Retina (tissue), 1 donor: ENCODE results near the gene LRCOL1.

Experiments
- DNase-seq: peaks from one replicate; pipeline ENCODE4 v3.0.0-alpha.2; 2016

LRCOL1 gene

GRCh38 chr12:132610051-132610759 lies at the start of gene LRCOL1:
Gene LRCOL1, minus strand, starts transcription at chr12:132610582. Its CDS starts 4,331 bp downstream, at chr12:132606251.
- DNase-seq = peak; percentile 62

DNA sequence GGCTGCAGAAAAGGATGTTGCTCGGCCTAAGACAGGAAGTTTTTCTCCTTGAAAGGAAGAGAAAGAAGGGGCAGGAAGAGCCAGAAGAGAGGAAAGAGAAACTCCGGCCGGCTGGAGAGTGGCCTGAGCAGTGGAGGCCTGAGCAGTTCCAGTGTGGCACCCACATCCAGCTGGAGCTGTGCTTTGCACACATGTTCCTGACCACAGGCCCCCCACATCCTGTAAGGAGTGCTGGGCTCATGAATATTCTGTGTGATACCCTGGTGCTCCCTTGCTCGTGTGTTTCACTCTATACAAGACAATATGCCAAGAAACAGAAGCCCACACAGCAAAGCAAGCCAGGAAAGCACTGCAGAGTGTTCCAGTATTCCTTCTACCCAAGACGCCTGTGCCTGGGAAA lies 49.7 kb upstream of the LRCOL1 start:
- no peak for DNase-seq

DNA sequence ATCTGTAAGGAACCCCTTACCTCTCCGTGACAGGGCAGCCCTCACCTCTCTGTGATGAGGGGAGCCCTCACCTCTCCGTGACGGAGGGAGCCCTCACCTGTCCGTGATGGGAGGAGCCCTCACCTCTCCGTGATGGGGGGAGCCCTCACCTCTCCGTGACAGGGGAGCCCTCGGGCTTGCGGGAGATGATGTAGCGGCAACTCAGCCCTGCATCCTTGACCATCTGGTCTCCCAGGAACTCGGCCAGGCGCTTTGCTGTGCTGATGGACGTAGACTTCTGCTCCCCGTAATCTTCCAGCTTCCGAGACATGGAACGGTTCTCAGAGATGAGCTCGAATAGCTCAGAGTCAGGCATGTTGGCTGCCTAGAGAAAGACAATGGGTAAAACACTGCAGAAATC lies 48.8 kb upstream of the LRCOL1 start:
- DNase-seq = no peak

GRCh38 chr12:132658149-132658894 lies 47.9 kb upstream of the LRCOL1 start:
- no peak for DNase-seq

DNA sequence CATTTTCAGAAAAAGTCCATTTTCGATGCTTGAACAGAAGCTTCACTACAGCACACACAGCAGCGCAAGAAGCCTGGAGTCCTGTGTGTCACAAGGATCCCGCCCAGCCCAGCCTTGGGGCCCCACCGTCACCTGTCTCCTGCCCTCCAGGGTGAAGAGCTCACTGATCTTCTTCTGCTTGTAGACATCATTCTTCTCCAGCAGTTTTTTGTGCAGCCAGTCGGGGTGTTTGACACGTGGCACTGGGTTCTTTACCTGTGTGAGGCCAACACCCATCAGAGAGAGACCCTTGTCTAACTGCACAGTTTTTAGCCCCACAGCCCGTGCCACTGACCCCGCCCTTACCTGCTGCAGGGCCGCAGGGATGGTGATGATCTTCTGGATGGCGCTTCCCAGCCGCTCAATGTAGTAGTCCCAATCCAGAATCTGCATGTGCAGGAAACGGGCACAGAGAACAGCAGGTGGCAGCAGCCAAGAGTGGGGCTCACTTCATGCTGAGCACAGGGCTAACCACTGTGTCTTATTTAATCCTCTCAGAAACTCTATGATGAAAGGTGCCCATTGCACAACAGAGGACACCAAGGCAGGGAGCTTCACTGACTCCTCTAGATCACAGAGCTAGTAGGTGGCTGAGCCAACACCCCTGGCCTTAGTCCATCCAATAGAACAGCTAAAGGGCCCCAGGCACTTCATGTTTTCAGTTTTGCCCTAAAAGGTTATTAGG lies 46.8 kb upstream of the LRCOL1 start:
- no peak for DNase-seq

DNA sequence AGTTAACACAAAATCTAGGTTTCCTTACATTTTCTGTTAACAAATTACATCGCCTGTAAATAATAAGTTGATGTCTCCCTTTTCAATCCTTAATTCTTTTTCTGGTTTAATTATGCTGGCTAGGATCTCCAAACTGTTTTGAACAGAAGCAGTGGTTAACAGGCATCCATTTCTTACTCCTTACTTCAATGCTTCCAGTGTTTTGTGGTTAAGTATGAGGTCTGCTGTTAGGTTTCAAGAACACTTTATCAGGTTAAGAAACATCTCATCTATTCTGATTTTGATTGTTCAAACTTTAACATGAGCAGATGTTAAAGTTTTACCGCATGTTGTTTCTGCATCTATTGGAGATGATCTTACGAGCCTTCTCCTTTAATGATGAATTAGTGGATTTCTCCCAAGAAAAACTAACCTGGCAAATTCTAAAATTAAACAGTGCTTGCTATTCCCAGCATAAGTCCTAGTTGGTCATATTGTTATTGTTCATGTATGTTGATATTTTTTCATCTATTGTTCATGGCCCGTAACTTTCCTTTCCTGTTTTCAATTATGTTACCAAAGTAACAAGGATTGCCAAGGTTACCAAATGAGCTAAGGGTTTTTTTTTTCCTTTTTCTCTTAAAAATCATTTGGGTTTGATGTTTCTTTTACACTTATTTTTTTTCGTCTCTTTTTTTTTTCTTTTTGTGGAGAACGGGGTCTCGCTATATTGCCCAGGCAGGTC lies 43.3 kb upstream of the LRCOL1 start:
- no peak for DNase-seq

DNA sequence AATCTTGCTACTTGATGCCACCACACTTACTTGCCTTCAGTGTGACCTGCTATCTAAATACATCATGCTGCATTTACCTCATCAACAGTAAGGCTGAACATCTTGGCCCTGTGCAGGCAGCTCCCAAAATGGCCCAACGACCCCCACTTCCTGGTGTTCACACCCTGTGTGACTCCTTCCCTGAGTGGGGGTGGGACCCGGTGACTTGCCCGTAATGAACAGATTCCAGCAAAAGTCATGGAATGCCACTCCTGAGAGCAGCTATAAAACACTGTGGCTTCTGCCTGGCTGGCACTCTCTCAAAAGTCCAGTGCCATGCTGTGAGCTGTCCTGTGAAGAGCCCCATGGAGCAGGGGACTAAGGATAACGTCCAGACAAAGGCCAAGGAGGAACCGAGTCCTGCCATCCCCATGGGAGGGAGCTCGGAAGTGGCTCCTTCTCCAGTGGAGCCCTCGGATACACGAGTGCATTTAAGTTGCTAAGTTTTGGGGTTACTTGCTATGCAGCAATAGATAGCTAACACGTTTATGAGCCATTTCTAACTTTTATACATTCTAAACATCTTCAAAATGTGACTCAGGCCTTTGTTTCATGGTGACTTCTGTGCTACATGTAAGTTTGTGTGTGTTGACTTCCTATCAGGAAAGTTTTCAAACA lies 41.2 kb upstream of the LRCOL1 start:
- DNase-seq = no peak

GRCh38 chr12:132649226-132649945 lies 39.0 kb upstream of the LRCOL1 start:
- DNase-seq = no peak

DNA sequence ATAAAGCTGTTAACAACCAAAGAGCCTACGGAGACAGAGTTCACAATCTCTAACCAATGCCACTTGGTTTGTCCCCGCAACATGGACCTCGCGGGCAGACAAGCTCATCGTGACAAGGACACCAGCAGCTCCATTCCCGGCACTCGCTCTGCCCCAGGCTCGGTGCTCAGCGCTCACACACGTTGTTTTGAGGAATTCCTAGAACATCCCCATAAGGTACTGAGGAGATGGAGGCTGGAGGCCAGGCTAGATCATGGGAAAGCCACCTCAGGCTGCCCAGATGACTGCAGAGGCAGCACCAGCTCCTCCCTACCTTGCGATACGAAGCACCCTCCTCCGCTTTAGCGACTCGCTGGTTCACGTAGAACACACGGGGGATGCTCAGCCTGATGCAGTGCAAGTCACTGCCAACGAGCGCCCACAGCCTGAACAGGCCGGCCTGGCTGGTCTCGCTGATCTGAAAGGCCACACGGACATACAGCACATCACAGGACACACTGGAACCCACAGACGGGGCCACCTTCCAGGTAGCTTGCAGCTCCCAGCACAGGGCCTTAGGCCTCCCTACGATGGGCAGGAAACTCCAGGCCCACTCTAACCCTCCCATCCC lies 38.3 kb upstream of the LRCOL1 start:
- no peak for DNase-seq

- DNase-seq = no peak
Measured at GRCh38 chr12:132647858-132648257, 37.5 kb upstream of the LRCOL1 start.

- no peak for DNase-seq
Measured at GRCh38 chr12:132646850-132647249, 36.5 kb upstream of the LRCOL1 start.

DNA sequence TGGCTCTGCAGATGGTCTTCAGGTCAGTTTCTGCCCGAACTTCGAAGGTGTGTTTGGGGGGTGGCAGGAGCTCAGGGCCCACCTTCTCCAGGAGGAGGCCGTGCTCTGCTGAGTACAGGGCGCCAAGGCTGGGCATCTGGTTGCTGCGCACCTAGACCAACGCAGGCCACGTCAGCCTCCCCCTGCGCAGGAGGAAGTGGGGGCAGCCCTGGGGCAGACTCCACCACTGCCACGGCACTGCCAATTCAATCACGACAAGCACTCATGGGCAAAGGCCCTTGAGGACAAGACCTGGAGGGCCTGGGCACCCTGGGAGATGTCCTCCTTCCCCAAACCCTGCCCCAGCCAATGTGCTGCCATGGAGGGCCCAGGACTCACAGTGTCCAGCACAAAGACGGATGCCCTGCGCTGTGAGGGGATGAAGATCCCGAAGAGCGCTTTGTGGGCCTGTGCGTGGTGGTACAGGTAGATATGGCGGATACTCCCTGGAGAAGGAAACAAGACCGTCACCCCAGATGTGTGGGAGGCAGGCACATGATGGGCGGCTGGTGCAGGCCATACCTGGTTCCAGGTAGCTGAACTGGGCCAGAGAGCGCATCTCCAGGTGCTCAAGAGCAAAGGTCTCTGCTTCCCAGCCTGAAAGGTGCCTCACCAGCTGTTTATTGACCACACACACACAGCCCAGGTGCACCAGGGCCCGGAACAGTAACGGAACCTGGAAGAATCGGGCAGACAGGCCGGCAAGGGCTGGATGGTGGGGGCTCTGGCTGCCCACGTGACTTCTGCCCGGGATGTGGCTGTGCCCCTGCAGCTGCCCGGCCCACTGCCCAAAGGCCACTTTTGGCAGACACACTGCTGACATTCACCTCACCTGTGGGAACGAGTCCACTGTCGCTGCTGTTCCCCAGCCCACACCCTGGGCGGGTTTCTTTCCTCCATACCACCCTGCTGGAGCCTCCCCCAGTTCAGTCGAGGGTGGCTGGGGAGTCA lies 32.8 kb upstream of the LRCOL1 start:
- DNase-seq = no peak

DNA sequence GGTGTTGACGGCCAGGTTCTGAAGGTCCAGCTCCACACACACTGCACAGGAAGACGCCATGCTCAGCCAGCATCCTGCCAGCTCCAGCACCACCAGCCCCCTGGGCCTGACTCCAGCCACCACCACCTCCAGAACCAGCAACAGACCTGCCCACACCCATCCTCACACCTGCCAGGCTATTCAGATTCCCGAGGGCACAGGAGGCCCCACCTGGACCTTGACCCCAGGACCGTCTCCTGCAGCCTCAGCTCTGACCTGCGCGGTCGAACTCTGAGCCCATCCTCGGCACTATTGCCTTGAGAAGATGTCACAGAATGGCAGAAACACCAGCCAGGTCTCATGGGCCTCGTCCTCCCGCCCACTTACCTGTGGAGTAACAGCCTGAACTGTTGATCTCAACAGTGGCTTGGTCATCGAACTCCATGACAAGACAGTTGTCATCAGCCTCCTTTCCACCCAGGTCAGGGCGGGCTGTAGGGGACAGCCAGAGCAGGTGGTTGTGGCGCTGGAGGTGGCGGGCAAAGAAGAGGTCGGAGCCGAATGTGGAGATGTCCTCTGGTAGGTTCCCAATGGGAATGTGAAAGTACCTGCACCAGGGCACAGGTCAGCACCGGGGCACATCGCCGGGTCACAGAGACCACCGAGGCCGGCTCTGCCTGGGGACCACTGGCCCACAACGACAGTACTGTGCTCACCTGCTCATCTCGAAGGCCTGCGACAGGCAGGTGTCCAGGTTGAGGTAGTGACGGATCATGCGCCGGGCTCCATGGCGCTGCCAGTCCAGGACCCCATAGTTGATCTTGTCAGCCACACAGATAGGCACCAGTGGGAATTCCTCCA lies 31.6 kb upstream of the LRCOL1 start:
- DNase-seq = no peak

GRCh38 chr12:132640936-132641335 lies 30.6 kb upstream of the LRCOL1 start:
- no peak for DNase-seq

GRCh38 chr12:132639956-132640520 lies 29.7 kb upstream of the LRCOL1 start:
- DNase-seq = no peak

DNA sequence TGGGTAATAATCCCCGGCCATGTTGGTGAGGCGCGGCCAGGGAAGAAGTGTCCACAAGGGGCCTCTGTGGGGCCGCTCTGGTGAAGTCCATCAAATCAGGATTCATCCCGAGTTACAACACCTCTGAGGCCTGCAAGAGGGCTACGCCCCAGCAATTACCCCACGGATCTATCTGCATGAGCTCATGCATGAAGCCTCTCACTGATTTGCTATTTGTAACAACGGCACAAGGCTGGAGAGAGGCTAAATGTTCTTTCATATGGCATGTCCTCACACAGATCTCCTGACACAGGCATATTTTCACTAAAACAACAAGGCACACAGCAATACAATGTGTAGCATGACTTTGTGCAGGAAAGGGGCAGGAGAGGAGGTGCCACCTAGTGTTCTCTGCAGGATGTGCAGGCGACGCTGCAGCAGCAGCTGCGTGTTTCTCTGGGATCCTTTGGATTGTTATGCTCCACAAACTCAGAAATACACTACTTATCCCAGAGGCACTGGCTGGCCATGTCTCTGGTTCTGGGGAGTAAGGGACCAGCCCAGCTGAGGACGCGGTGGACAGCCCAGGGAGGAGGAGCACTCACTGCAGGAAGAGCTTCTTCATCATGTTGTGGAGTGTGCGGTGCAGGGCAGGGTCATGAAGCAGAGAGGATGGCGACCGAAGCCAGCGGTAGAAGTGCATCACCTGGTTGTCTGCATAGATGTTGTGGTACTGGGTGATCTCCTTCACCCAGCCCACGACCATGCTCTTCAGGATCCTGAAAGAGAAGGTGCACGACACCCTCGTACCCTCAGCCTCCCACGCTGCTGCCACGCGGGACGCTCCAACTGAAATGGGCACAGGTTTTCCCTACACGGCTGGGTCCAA lies 28.4 kb upstream of the LRCOL1 start:
- peak; percentile 58 for DNase-seq

DNA sequence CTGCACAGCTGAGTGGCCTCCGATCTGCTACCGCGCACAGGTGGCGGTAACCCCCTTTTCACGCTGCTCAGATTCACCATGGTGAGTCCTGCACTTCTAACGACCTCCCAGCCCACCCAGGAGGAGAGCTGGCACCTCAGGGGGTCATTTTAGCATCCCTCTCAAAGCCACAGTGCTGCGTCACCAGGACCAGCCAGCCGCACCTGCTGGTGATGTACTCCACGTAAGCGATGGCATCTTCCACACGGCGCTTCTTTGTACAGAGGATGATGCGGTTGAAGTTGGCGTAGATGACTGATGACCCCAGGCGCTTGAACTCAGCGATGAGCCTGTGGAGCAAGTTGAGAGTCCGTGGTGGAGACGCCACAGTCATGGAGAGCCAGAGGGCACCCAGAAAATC lies 27.4 kb upstream of the LRCOL1 start:
- no peak for DNase-seq
